Neural progenitor cell (in vitro differentiated cells): ENCODE data around the gene PRDM16. TPM values are rescaled to one million over a fixed set of nuclear protein-coding genes. Genes with fewer than 3 reads are reported as not detected.
"Not testable (repeated sequence)": the region's sequence is repeated elsewhere in the genome, so short reads cannot be mapped to it uniquely, and the experiment has no call there.

Source experiments
- DNase-seq: peaks from one replicate; pipeline ENCODE4 v3.0.0-alpha.2; 2016; ENCODE audit warnings: low spot score
- H2AFZ ChIP-seq: fragments of 200-600 bp; sonication (generic); replicated peaks from 2 replicates; pipeline ENCODE4 v1.6.1; 2016; ENCODE audit warnings: antibody characterized with exemption
- H3F3A ChIP-seq: fragments of 200-600 bp; sonication (generic); 2 replicates; pipeline ENCODE4 v1.6.1; 2016; ENCODE audit warnings: antibody characterized with exemption, low read depth
- H3K27ac ChIP-seq: fragments of 200-600 bp; sonication (generic); 2 replicates; pipeline ENCODE4 v1.5.1; 2016; ENCODE audit warnings: mild to moderate bottlenecking
- H3K27me3 ChIP-seq: fragments of 200-600 bp; sonication (generic); 2 replicates; pipeline ENCODE4 v1.6.1; 2016; ENCODE audit warnings: mild to moderate bottlenecking, moderate library complexity
- H3K36me3 ChIP-seq: fragments of 200-600 bp; sonication (generic); 2 replicates; pipeline ENCODE4 v1.5.1; 2016
- H3K4me1 ChIP-seq: fragments of 200-600 bp; sonication (generic); 2 replicates; pipeline ENCODE4 v1.6.1; 2016; ENCODE audit warnings: mixed run types
- H3K4me2 ChIP-seq: fragments of 200-600 bp; sonication (generic); 2 replicates; pipeline ENCODE4 v1.6.1; 2016
- H3K4me3 ChIP-seq: fragments of 200-600 bp; sonication (generic); 2 replicates; pipeline ENCODE4 v1.5.1; 2016
- H3K79me2 ChIP-seq: fragments of 200-600 bp; sonication (generic); 2 replicates; pipeline ENCODE4 v1.6.1; 2016; ENCODE audit warnings: low read depth
- H3K9ac ChIP-seq: fragments of 200-600 bp; sonication (generic); 2 replicates; pipeline ENCODE4 v1.6.1; 2016
- H3K9me3 ChIP-seq: fragments of 200-600 bp; sonication (generic); 2 replicates; pipeline ENCODE4 v1.5.1; 2016; ENCODE audit warnings: low read depth
- H4K20me1 ChIP-seq: fragments of 200-600 bp; sonication (generic); 2 replicates; pipeline ENCODE4 v1.6.1; 2016; ENCODE audit warnings: low read depth
- H3K27ac Mint-ChIP-seq: 3 replicates; pipeline ENCODE4 v1.8.0; 2021; ENCODE audit warnings: mixed read lengths
- H3K27me3 Mint-ChIP-seq: 2 replicates; pipeline ENCODE4 v1.8.0; 2022; ENCODE audit warnings: low read depth, mild to moderate bottlenecking, inconsistent platforms, moderate library complexity, mixed read lengths; ENCODE audit not compliant: insufficient read depth
- H3K36me3 Mint-ChIP-seq: 3 replicates; pipeline ENCODE4 v1.8.0; 2021; ENCODE audit warnings: mixed read lengths
- H3K4me1 Mint-ChIP-seq: 3 replicates; pipeline ENCODE4 v1.8.0; 2021; ENCODE audit warnings: mixed read lengths
- H3K4me3 Mint-ChIP-seq: 3 replicates; pipeline ENCODE4 v1.8.0; 2021; ENCODE audit warnings: mild to moderate bottlenecking, moderate library complexity, mixed read lengths
- H3K9me3 Mint-ChIP-seq: 3 replicates; pipeline ENCODE4 v1.8.0; 2020; ENCODE audit warnings: mixed read lengths
- EZH2 ChIP-seq: fragments of 200-600 bp; sonication (generic); IDR thresholded peaks from 2 replicates; pipeline ENCODE4 v1.6.1; 2017; ENCODE audit warnings: antibody characterized with exemption, mild to moderate bottlenecking, moderate library complexity
- EZH2phosphoT487 ChIP-seq: fragments of 200-600 bp; sonication (generic); IDR thresholded peaks from 2 replicates; pipeline ENCODE4 v1.6.1; 2017; ENCODE audit warnings: antibody characterized with exemption
- total RNA-seq: library from RNA; depleted of rRNA; stranded (reverse); fragments of >200 nt; gene quantifications from 2 replicates; pipeline ENCODE4 v1.2.3, GENCODE V29; 2015; ENCODE audit warnings: low replicate concordance
- TF ChIP-seq, protein P1 (sequence below): fragments of 200-600 bp; sonication (generic); IDR thresholded peaks from 2 replicates; pipeline ENCODE4 v1.5.1; 2017; ENCODE audit warnings: antibody characterized with exemption, mild to moderate bottlenecking

The PRDM16 gene
- total RNA-seq, 1 donor from 2014 or later, result 1.9 TPM

DNA sequence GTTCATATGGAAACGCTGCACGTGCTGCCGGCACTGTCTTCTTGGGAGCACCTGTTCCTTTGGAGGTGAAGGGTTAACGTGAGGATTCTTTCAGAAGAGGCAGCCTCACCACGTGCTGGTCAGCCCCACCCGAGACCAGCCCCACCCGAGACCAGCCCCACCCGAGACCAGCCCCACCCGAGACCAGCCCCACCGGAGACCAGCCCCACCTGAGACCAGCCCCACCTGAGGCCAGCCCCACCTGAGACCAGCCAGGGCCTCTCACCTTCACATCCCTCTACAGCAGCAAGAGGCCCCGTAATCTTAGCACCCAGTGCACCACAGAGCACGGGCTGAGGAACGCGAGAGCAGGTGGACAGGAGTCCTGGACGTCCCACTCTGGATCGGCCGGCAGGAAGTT is 18.0 kb downstream of the PRDM16 start:
- H3F3A ChIP-seq, result no peaks in the 10 kb centered on the region
- H3K27me3 ChIP-seq, result no peaks in the 10 kb centered on the region
- H3K27ac ChIP-seq, result no peak overlapping the region
- H3K4me3 Mint-ChIP-seq, result no peak overlapping the region
- H3K9ac ChIP-seq, result no peak overlapping the region
- no peak overlapping the region for H3K27ac Mint-ChIP-seq
- H3K27me3 Mint-ChIP-seq, result no peaks in the 10 kb centered on the region
- no peaks in the 10 kb centered on the region for H3K36me3 ChIP-seq
- no peaks in the 10 kb centered on the region for H3K9me3 ChIP-seq
- H4K20me1 ChIP-seq, result no peaks in the 10 kb centered on the region
- no peak overlapping the region for H3K4me3 ChIP-seq
- no peak overlapping the region for H3K4me2 ChIP-seq
- no peak overlapping the region for H2AFZ ChIP-seq
- no peaks in the 10 kb centered on the region for H3K9me3 Mint-ChIP-seq
- no peaks in the 10 kb centered on the region for H3K79me2 ChIP-seq
- no peaks in the 10 kb centered on the region for H3K36me3 Mint-ChIP-seq
- H3K4me1 Mint-ChIP-seq, result peaks cover 25% of the 10 kb centered on the region
- peaks cover 10% of the 10 kb centered on the region for H3K4me1 ChIP-seq
- TF ChIP-seq, protein P1, sequence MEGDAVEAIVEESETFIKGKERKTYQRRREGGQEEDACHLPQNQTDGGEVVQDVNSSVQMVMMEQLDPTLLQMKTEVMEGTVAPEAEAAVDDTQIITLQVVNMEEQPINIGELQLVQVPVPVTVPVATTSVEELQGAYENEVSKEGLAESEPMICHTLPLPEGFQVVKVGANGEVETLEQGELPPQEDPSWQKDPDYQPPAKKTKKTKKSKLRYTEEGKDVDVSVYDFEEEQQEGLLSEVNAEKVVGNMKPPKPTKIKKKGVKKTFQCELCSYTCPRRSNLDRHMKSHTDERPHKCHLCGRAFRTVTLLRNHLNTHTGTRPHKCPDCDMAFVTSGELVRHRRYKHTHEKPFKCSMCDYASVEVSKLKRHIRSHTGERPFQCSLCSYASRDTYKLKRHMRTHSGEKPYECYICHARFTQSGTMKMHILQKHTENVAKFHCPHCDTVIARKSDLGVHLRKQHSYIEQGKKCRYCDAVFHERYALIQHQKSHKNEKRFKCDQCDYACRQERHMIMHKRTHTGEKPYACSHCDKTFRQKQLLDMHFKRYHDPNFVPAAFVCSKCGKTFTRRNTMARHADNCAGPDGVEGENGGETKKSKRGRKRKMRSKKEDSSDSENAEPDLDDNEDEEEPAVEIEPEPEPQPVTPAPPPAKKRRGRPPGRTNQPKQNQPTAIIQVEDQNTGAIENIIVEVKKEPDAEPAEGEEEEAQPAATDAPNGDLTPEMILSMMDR, result no peak
- no peak for TF ChIP-seq EZH2phosphoT487
- no peak for TF ChIP-seq EZH2
- no peak for DNase-seq

DNA sequence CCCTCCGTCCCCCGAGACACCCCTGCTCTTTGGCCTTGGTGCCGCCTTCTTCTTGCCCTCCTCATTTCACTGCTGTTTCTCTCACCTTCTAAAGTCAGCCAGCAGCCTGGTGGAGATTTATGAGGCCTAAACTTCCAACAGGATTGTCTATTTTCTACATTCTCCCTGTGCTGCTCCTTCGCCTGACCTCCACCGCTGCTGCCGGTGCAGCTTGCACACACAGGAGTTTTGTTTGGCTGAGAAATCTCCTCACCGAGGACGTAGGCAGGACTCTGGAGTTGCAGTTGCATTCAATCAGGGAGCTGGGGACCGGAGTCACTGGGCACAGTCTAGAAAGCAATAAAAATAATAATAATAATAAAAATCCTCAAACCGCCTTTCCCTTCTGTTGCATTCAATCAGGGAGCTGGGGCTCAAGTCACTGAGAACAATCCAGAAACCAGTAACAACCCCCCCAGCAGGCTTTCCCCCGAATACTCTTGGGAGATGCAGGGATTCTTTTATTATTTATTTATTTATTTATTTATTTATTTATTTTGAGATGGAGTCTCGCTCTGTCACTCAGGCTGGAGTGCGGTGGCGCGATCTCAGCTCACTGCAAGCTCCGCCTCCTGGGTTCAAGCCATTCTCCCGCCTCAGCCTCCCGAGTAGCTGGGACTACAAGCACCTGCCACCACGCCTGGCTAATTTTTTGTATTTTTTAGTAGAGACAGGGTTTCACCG is 19.1 kb downstream of the PRDM16 start:
- H3K27me3 Mint-ChIP-seq, H3K4me3 Mint-ChIP-seq, H3K9me3 ChIP-seq, H3K9me3 Mint-ChIP-seq, H3K27me3 ChIP-seq, H3K4me2 ChIP-seq, H3K36me3 Mint-ChIP-seq, DNase-seq, H4K20me1 ChIP-seq, H3K79me2 ChIP-seq, H3K9ac ChIP-seq, H3K4me1 ChIP-seq, H3K36me3 ChIP-seq, H3K27ac ChIP-seq, H3K4me3 ChIP-seq, H3F3A ChIP-seq, H2AFZ ChIP-seq: not testable (repeated sequence)
- Mint-ChIP-seq H3K4me1 (peaks cover 23% of the 10 kb centered on the region), H3K27ac (peak overlapping the region; percentile 5)

DNA sequence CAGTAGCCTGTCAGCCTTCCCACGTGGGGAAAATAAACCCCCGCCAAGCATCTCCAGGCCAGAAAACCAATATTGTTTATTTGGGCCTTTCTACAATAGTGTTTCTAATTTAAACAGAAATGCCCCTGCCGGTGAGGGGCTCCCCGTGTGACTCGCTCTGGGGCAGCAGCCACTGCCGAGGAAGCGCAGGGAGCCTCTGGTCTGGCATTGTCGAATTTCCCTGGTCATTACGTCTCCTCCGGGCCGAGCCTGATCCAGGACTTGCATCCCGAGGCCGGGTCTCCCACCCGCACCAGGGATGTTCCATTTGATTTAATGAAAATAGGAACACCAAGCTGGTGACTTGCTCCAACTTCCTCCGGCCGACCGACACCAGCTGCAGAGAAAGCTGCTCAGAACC is 20.5 kb downstream of the PRDM16 start:
- Histone ChIP-seq H3K9me3 (no peaks in the 10 kb centered on the region), H3K4me3 (no peak overlapping the region), H3K9ac (no peak overlapping the region), H3F3A (no peaks in the 10 kb centered on the region), H2AFZ (no peak overlapping the region), H3K4me2 (no peak overlapping the region), H3K4me1 (peaks cover 1% of the 10 kb centered on the region), H3K27ac (no peak overlapping the region), H3K27me3 (no peaks in the 10 kb centered on the region), H3K79me2 (no peaks in the 10 kb centered on the region), H3K36me3 (no peaks in the 10 kb centered on the region), H4K20me1 (no peaks in the 10 kb centered on the region)
- H3K27ac Mint-ChIP-seq, result peak overlapping the region; percentile 72
- TF ChIP-seq EZH2, result no peak
- TF ChIP-seq, protein P1, result no peak
- TF ChIP-seq EZH2phosphoT487, result no peak
- H3K9me3 Mint-ChIP-seq, result no peaks in the 10 kb centered on the region
- no peaks in the 10 kb centered on the region for H3K36me3 Mint-ChIP-seq
- H3K27me3 Mint-ChIP-seq, result peaks cover 2% of the 10 kb centered on the region
- DNase-seq, result no peak
- peaks cover 15% of the 10 kb centered on the region for H3K4me1 Mint-ChIP-seq
- no peak overlapping the region for H3K4me3 Mint-ChIP-seq

DNA sequence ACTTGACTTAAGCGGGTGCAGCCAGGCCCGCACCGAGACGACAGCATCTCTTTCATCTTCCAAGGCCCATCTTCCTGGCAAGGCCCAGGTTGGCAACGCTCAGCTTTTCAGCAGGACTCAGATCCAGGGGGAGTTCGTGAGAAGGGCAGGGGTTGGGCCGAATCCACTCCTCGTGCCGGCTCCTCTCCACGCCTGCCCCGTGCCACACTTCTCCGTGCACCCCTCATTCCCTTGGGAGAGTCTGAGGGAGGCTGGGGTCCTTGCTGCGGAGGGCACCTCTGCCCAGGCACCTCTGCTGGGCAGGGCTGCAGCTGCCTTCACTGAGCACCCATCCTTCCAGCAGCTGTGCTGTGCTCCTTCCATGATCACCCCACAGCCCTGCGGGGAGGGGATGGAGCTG is 22.3 kb downstream of the PRDM16 start:
- no peak overlapping the region for H3K4me3 ChIP-seq
- no peaks in the 10 kb centered on the region for H3K79me2 ChIP-seq
- H3K36me3 ChIP-seq, result no peaks in the 10 kb centered on the region
- H3K36me3 Mint-ChIP-seq, result no peaks in the 10 kb centered on the region
- H3K4me3 Mint-ChIP-seq, result no peak overlapping the region
- no peak overlapping the region for H3K27ac Mint-ChIP-seq
- no peak overlapping the region for H2AFZ ChIP-seq
- H3K4me1 Mint-ChIP-seq, result peaks cover 17% of the 10 kb centered on the region
- no peaks in the 10 kb centered on the region for H3F3A ChIP-seq
- H3K9ac ChIP-seq, result no peak overlapping the region
- H3K9me3 ChIP-seq, result no peaks in the 10 kb centered on the region
- no peaks in the 10 kb centered on the region for H3K4me1 ChIP-seq
- H3K9me3 Mint-ChIP-seq, result no peaks in the 10 kb centered on the region
- TF ChIP-seq EZH2phosphoT487, result no peak
- TF ChIP-seq EZH2, result no peak
- TF ChIP-seq, protein P1, result no peak
- H3K27me3 ChIP-seq, result no peaks in the 10 kb centered on the region
- no peak for DNase-seq
- no peaks in the 10 kb centered on the region for H4K20me1 ChIP-seq
- no peak overlapping the region for H3K4me2 ChIP-seq
- no peak overlapping the region for H3K27ac ChIP-seq
- peaks cover 4% of the 10 kb centered on the region for H3K27me3 Mint-ChIP-seq
